IPS-20b (cell line): Measurements from ENCODE around the gene PFN1.

ENCODE experiments used
- H3K27ac ChIP-seq: one replicate; pipeline ENCODE4 v1.5.1; 2013; ENCODE audit warnings: low read length
- H3K27me3 ChIP-seq: 2 replicates; pipeline ENCODE4 v1.6.1; 2013; ENCODE audit warnings: mild to moderate bottlenecking, low read length, inconsistent platforms; ENCODE audit not compliant: insufficient read depth
- H3K36me3 ChIP-seq: 2 replicates; pipeline ENCODE4 v1.6.1; 2013; ENCODE audit warnings: low read depth, mild to moderate bottlenecking, inconsistent platforms, low read length, moderate library complexity; ENCODE audit not compliant: insufficient read depth
- H3K4me1 ChIP-seq: 2 replicates; pipeline ENCODE4 v1.6.1; 2013; ENCODE audit warnings: mild to moderate bottlenecking, control low read depth, inconsistent platforms, low read length, moderate library complexity; ENCODE audit not compliant: insufficient read depth
- H3K4me3 ChIP-seq: 2 replicates; pipeline ENCODE4 v1.5.1; 2013; ENCODE audit warnings: mild to moderate bottlenecking, low read length, inconsistent platforms
- H3K9ac ChIP-seq: 2 replicates; pipeline ENCODE4 v1.6.1; 2013; ENCODE audit warnings: low read depth, mild to moderate bottlenecking, inconsistent platforms, low read length, moderate library complexity
- H3K9me3 ChIP-seq: 2 replicates; pipeline ENCODE4 v1.6.1; 2013; ENCODE audit warnings: mild to moderate bottlenecking, low read depth, low read length, inconsistent platforms; ENCODE audit not compliant: insufficient read depth

The PFN1 gene

DNA sequence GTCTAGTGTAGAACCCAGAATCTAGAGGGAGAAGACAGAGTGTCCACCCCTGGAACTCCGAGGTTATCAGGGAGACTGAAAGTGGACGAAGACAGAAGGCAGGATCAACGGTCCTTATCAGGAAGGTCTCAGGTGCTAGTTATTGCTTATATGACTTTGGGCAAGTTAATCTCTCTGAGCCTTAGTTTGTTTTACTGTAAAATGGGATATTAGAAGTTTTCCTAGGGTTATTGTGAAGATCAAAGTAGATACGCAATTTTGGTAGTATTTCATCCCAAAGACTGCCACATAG is 7.1 kb downstream of the PFN1 start:
- Histone ChIP-seq H3K4me1 (peaks cover 10% of the 10 kb centered on the region; the same call in 1 of the 2 replicates), H3K9me3 (no peaks in the 10 kb centered on the region), H3K36me3 (peaks cover 71% of the 10 kb centered on the region), H3K4me3 (peak overlapping the region; percentile 97), H3K27me3 (no peaks in the 10 kb centered on the region), H3K9ac (peak overlapping the region; percentile 88), H3K27ac (no peak overlapping the region)

DNA sequence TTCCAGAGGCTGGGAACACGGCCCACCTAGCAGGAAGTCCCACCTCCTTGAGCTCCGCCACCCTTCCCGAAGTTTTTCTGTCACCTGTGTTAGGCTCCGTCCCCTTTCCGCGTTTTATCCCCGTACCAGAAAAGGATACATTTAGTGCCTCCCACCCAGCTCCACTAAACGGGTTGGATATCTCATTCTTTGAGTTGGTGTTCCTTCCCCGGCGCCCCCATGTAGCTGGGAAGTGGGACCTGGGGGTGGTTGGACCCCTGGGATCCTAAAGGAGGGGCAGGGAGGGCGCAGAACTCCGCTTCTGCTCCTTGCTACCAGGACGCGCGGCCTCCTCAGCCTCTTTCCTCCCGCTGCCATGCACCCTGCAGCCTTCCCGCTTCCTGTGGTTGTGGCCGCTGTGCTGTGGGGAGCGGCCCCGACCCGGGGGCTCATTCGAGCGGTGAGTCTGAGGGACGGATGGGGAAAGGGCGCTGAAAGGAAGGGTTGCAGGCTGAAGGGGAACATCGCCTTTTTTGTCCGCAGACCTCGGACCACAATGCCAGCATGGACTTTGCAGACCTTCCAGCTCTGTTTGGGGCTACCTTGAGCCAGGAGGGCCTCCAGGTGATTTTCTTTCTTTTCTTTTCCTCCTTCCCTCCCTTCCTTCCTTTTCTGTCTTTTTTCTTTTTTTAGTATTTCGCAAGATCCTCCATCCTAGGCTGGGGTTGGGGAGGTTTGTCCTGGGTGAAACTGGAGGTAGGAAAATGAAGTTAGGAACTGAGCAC is 7.6 kb downstream of the PFN1 start:
- H3K27ac ChIP-seq, result peak overlapping the region; percentile 20
- H3K27me3 ChIP-seq, result no peaks in the 10 kb centered on the region
- peaks cover 67% of the 10 kb centered on the region for H3K36me3 ChIP-seq
- peak overlapping the region; percentile 97 for H3K4me3 ChIP-seq
- no peaks in the 10 kb centered on the region for H3K9me3 ChIP-seq
- peaks cover 7% of the 10 kb centered on the region; the same call in 1 of the 2 replicates for H3K4me1 ChIP-seq
- peak overlapping the region; percentile 88 for H3K9ac ChIP-seq

DNA sequence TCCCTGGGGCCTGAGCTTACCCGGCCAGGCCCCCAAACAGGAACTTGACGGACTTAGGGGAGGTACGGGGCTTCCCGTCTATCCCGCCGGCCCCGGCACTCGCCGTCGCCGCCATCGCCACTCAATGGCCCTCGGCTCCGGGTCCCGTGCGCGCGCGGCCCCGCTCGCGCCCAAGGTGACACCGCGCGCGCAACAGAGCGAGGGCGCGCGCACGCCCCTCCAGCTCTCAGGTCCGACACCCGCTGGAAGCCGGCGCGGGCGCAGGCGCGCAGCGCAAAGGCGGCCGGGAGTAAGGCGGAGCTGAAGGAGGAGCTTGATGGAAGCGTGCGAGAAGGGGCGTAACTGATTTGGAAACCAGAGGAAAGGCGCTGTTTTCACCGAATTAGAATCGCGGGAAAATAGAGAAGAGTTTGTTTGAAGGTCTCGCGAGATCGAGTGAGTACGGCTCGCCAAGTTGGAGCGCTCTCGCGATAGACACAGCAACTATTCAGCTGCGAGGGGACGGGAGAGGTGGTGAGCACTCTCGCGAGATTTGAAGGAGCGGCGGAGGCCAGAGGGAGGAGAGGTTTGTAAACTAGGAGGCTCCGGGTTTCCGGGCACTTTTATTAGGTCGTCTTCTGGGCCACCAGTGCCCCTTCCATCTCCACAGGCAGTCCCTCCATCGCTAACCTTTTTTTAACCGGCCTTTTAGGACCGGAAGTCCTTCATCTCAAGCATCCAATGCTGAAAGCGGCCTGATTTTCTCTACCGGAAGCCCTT is 8.4 kb downstream of the PFN1 start, which contains the start of the genes RNF167 and SLC25A11:
Gene RNF167, plus strand, starts transcription at position 473 of the 759 bp plus-strand sequence. CDS start 642 bp downstream, outside the sequence.
Gene SLC25A11, minus strand, starts transcription at position 251 of the 759 bp plus-strand sequence. Its CDS starts 136 bp downstream, at position 115.
- Histone ChIP-seq H3K36me3 (peaks cover 60% of the 10 kb centered on the region), H3K9ac (peak within 1 kb of the TSS; percentile 88), H3K9me3 (no peaks in the 10 kb centered on the region), H3K27ac (peak within 1 kb of the TSS; percentile 20), H3K4me3 (peak within 1 kb of the TSS; percentile 97), H3K27me3 (no peaks in the 10 kb centered on the region), H3K4me1 (peaks cover 4% of the 10 kb centered on the region; the same call in 1 of the 2 replicates)

DNA sequence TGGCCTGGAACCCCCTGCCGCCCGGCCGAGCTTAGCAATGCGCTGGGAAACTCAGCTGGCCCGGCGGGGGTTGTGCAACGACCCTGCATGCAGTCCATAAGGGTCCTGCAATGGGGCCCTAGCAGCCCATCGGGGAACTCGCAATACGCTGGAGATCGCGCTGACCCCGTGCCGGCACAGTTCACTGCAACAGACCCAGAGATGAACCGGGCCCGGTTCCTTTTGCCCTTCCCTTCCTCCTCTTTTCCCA is 8.9 kb downstream of the PFN1 start:
- Histone ChIP-seq H3K9ac (peak overlapping the region; percentile 88), H3K4me1 (peaks cover 4% of the 10 kb centered on the region; the same call in 1 of the 2 replicates), H3K27ac (peak overlapping the region; percentile 20), H3K9me3 (no peaks in the 10 kb centered on the region), H3K4me3 (peak overlapping the region; percentile 97), H3K27me3 (no peaks in the 10 kb centered on the region), H3K36me3 (peaks cover 55% of the 10 kb centered on the region)

DNA sequence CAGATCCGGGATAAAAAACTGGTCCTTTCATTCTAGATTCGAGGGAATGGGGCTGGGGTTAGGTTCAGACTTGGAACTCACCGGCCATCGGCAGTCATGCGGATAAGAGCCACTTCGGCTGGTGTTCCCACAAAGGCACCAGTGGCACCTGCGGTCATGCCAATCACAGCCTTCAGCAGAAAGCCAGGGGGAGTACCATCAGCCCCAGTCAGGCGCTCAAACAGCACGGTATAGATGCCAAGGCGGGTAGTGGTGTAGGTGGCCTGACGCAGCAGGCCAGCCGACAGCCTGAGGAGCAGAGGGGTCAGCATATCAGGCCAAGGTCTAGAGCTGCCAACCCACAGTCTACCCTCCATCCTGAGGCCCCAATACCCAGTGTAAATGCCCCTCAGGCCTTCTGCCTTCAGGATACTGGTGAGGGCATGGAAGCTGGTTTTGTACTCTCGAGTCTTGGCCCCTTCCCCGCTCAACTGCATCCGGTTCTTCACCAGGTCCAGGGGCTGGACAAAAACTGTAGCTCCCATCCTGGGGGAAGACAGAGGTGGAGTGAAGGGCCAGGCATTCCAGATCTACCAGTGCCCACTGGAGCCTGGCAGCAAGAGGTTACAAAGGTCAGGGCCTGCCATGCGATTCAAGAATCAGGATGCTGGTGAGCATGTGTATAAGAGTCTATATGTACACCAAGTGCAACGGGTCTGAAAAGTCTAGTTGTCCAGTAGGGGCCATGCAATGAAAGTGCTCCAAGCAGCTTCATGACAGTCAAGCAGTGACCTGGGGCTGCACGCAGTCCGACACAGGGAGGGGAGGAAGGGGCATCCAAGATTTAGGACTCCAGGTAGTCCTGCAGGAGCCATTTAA is 9.4 kb downstream of the PFN1 start:
- H3K36me3 ChIP-seq, result peaks cover 49% of the 10 kb centered on the region
- peaks cover 4% of the 10 kb centered on the region; the same call in 1 of the 2 replicates for H3K4me1 ChIP-seq

DNA sequence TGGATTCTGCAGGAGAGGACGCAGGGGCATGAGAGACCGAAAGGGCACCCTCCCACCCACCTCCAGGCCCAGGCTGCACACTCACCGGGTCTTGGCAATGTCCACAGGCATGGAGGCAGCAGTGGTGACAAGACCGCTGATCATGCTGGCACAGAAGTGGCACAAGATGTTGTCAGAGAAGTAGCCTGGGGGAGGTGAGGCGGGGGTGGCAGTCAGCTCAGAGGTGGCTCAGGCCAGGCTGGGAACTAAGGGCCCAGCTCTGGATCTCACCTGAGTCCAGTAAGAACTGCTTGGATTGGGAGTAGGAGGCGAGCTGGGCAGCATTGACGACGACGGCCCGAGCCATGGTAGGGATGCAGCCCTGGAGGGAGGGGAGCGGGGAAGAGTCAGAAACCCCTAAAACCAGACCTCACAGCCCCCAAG is 10.2 kb downstream of the PFN1 start:
- H3K4me1 ChIP-seq, result peaks cover 4% of the 10 kb centered on the region; the same call in 1 of the 2 replicates
- H3K9ac ChIP-seq, result peak overlapping the region; percentile 88
- H3K27me3 ChIP-seq, result no peaks in the 10 kb centered on the region
- H3K27ac ChIP-seq, result no peak overlapping the region
- H3K4me3 ChIP-seq, result no peak overlapping the region; the same call in 1 of the 2 replicates
- no peaks in the 10 kb centered on the region for H3K9me3 ChIP-seq
- peaks cover 41% of the 10 kb centered on the region for H3K36me3 ChIP-seq

More for the DNA sequence above, 9.4 kb downstream of the PFN1 start:
- peak overlapping the region; percentile 88 for H3K9ac ChIP-seq
- H3K27ac ChIP-seq, result peak overlapping the region; percentile 20
- no peaks in the 10 kb centered on the region for H3K27me3 ChIP-seq
- H3K9me3 ChIP-seq, result no peaks in the 10 kb centered on the region
- peak overlapping the region; percentile 97 for H3K4me3 ChIP-seq

DNA sequence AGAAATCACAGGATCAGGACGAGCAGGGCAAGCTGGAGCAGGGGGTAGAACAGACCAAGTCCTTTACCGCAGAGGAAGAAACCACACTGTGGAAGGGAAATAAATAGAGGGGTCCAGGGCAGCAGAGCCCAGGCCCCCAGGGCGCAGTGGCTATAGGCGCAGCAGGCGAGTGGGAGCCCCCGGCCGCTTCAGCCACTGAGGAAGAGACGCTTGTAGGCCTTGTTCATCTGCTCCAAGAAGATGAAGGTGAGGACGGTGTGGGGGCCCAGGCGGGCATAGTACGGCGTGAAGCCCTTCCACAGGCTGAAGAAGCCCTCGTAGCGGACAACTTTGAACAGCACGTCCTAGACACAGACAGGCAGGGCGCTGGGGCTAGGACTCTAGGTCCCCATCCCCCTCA is 10.8 kb downstream of the PFN1 start:
- Histone ChIP-seq H3K27me3 (no peaks in the 10 kb centered on the region), H3K4me1 (peaks cover 4% of the 10 kb centered on the region; the same call in 1 of the 2 replicates), H3K9me3 (no peaks in the 10 kb centered on the region), H3K27ac (no peak overlapping the region), H3K9ac (no peak overlapping the region), H3K36me3 (peaks cover 36% of the 10 kb centered on the region), H3K4me3 (no peak overlapping the region)

DNA sequence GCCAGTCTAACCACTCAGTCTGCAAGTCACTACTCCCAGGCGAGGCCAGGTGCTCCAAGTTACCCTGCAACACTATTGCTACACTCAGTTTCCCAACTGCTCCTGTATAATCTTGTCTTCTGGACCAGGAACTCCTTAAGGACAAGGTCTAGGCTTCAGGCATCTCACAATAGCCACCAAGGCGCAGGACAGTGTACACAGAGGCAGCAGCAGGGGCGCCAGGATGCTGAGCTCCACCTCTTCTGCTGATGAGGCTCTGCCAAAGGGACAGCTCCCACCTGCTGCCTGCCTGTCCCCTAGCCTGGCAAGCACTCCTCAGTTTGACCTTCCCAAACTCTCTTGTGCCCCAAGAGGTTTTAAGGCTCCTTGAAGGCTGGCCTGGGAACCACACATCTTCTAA is 11.9 kb downstream of the PFN1 start:
- no peak overlapping the region for H3K9ac ChIP-seq
- no peaks in the 10 kb centered on the region for H3K27me3 ChIP-seq
- H3K4me1 ChIP-seq, result peaks cover 4% of the 10 kb centered on the region; the same call in 1 of the 2 replicates
- H3K36me3 ChIP-seq, result peaks cover 27% of the 10 kb centered on the region
- no peak overlapping the region for H3K27ac ChIP-seq
- no peaks in the 10 kb centered on the region for H3K9me3 ChIP-seq
- H3K4me3 ChIP-seq, result no peak overlapping the region

DNA sequence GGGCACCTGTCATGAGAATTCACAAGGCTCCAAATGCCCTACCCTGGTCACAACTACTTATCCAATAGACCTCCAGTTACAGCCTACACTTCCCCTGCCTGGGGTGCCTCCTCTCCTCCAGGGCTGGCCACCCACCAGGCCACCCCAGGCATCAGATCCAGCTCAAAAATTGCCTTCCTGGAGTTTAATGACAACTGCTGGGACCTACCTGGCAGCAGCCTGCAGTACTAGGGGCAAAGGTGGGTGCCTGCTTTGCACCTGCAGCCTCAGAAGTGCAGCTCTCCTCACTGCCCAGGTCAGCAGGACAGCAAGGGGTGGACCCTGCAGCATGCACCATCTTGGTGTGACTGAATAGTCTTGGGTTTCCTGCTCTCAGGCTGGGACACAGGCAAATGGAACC is 12.7 kb downstream of the PFN1 start:
- no peaks in the 10 kb centered on the region for H3K27me3 ChIP-seq
- H3K36me3 ChIP-seq, result peaks cover 27% of the 10 kb centered on the region
- H3K27ac ChIP-seq, result no peak overlapping the region
- H3K4me1 ChIP-seq, result no peaks in the 10 kb centered on the region
- no peak overlapping the region for H3K9ac ChIP-seq
- no peak overlapping the region for H3K4me3 ChIP-seq
- no peaks in the 10 kb centered on the region for H3K9me3 ChIP-seq

DNA sequence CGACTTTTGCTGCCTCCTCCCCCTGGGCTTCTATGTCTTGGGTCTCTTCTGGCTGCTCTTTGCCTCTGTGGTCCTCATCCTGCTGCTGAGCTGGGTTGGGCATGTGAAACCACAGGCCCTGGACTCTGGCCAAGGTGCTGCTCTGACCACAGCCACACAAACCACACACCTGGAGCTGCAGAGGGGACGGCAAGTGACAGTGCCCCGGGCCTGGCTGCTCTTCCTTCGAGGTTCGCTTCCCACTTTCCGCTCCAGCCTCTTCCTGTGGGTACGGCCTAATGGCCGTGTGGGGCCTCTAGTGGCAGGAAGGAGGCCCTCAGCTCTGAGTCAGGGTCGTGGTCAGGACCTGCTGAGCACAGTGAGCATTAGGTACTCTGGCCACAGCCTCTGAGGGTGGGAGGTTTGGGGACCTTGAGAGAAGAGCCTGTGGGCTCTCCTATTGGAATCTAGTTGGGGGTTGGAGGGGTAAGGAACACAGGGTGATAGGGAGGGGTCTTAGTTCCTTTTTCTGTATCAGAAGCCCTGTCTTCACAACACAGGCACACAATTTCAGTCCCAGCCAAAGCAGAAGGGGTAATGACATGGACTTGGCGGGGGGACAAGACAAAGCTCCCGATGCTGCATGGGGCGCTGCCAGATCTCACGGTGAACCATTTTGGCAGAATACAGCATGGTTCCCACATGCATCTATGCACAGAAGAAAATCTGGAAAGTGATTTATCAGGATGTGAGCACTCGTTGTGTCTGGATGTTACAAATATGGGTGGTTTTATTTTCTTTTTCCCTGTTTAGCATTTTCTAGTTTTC is 14.0 kb downstream of the PFN1 start:
- Histone ChIP-seq H3K4me3 (no peak overlapping the region), H3K36me3 (peaks cover 27% of the 10 kb centered on the region), H3K4me1 (no peaks in the 10 kb centered on the region), H3K9ac (no peak overlapping the region), H3K9me3 (no peaks in the 10 kb centered on the region), H3K27ac (no peak overlapping the region), H3K27me3 (no peaks in the 10 kb centered on the region)

DNA sequence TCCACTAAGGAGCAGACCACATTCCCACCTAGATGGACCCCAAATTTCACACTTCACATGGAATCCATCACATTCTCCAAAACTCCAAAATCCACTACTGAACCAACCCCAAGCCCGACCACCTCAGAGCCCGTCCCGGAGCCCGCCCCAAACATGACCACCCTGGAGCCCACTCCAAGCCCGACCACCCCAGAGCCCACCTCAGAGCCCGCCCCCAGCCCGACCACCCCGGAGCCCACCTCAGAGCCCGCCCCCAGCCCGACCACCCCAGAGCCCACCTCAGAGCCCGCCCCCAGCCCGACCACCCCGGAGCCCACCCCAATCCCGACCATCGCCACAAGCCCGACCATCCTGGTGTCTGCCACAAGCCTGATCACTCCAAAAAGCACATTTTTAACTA is 14.7 kb downstream of the PFN1 start:
- no peak overlapping the region for H3K9ac ChIP-seq
- H3K27me3 ChIP-seq, result no peaks in the 10 kb centered on the region
- H3K36me3 ChIP-seq, result peaks cover 26% of the 10 kb centered on the region
- no peaks in the 10 kb centered on the region for H3K9me3 ChIP-seq
- no peaks in the 10 kb centered on the region for H3K4me1 ChIP-seq
- no peak overlapping the region for H3K4me3 ChIP-seq
- no peak overlapping the region for H3K27ac ChIP-seq
